HepG2 (cell line): ENCODE data around the gene MBD3L2B. TPM values are rescaled to one million over a fixed set of nuclear protein-coding genes. Genes with fewer than 3 reads are reported as not detected.

Experiments used
- ASH2L ChIP-seq: fragments of 300-600, 200-600 bp; sonication (generic); IDR thresholded peaks from 2 replicates; pipeline ENCODE4 v1.7.0; 2017; ENCODE audit warnings: low read depth, mild to moderate bottlenecking, moderate library complexity, mixed read lengths, low read length; ENCODE audit not compliant: insufficient read length
- CBX2 ChIP-seq, 2 experiments: fragments of 200-600 bp in 1 of 2; sonication (generic); formaldehyde crosslinking in 1 of 2; IDR thresholded peaks; 2 replicates each; pipeline versions ENCODE4 v1.7.0 to v1.8.1; 2018 to 2022; ENCODE audit warnings: low read depth in 2 of 2, low read length in 1 of 2, mild to moderate bottlenecking in 1 of 2, missing genetic modification reagents in 1 of 2
- GATA4 ChIP-seq: sonication (generic); IDR thresholded peaks from 2 replicates; pipeline ENCODE4 v1.6.1; 2016; ENCODE audit warnings: antibody characterized with exemption, low read depth, borderline replicate concordance
- HMG20A ChIP-seq: IDR thresholded peaks from 2 replicates; pipeline ENCODE4 v1.6.1; 2016; ENCODE audit warnings: borderline replicate concordance
- KDM4B ChIP-seq: sonication (generic); formaldehyde crosslinking; IDR thresholded peaks from 2 replicates; pipeline ENCODE4 v1.4.0; 2020; ENCODE audit warnings: missing genetic modification reagents
- MED8 ChIP-seq: sonication (generic); formaldehyde crosslinking; IDR thresholded peaks from 2 replicates; pipeline ENCODE4 v1.8.1; 2023; ENCODE audit warnings: mild to moderate bottlenecking, missing genetic modification reagents; ENCODE audit not compliant: insufficient replicate concordance
- MTF2 ChIP-seq: sonication (generic); formaldehyde crosslinking; IDR thresholded peaks from 2 replicates; pipeline ENCODE4 v1.5.0; 2020; ENCODE audit warnings: missing genetic modification reagents, borderline replicate concordance
- NR2C2 ChIP-seq: sonication (generic); formaldehyde crosslinking; IDR thresholded peaks from 2 replicates; pipeline ENCODE4 v1.4.0; 2020; ENCODE audit warnings: missing genetic modification reagents, mild to moderate bottlenecking, moderate library complexity, borderline replicate concordance
- SMAD1 ChIP-seq: sonication (generic); formaldehyde crosslinking; IDR thresholded peaks from 2 replicates; pipeline ENCODE4 v1.4.0; 2020; ENCODE audit warnings: missing genetic modification reagents, low read depth, mild to moderate bottlenecking, borderline replicate concordance
- SP4 ChIP-seq: sonication (generic); formaldehyde crosslinking; IDR thresholded peaks from 2 replicates; pipeline ENCODE4 v1.8.1; 2023; ENCODE audit warnings: mild to moderate bottlenecking, missing genetic modification reagents
- TP53 ChIP-seq: sonication (generic); formaldehyde crosslinking; conservative IDR thresholded peaks from 2 replicates; pipeline ENCODE4 v1.4.0; 2020; ENCODE audit warnings: missing genetic modification reagents
- ZFP37 ChIP-seq: sonication (generic); formaldehyde crosslinking; IDR thresholded peaks from 2 replicates; pipeline ENCODE4 v1.4.0; 2020; ENCODE audit warnings: missing genetic modification reagents, borderline replicate concordance
- ZFP82 ChIP-seq: sonication (generic); formaldehyde crosslinking; IDR thresholded peaks from 2 replicates; pipeline ENCODE4 v1.5.1; 2020; ENCODE audit warnings: mild to moderate bottlenecking, missing genetic modification reagents, borderline replicate concordance
- ZFY ChIP-seq: sonication (generic); formaldehyde crosslinking; IDR thresholded peaks from 2 replicates; pipeline ENCODE4 v1.4.0; 2020; ENCODE audit warnings: missing genetic modification reagents
- ZIK1 ChIP-seq: sonication (generic); formaldehyde crosslinking; IDR thresholded peaks from 2 replicates; pipeline ENCODE4 v1.5.0; 2020; ENCODE audit warnings: mild to moderate bottlenecking, low read depth, missing genetic modification reagents, borderline replicate concordance
- ZNF101 ChIP-seq: sonication (generic); formaldehyde crosslinking; IDR thresholded peaks from 2 replicates; pipeline ENCODE4 v1.4.0; 2020; ENCODE audit warnings: mild to moderate bottlenecking, low read depth, missing genetic modification reagents, borderline replicate concordance
- ZNF205 ChIP-seq: IDR thresholded peaks from 2 replicates; pipeline ENCODE4 v1.6.1; 2018; ENCODE audit warnings: missing biosample characterization, missing genetic modification reagents
- ZNF441 ChIP-seq: sonication (generic); formaldehyde crosslinking; IDR thresholded peaks from 2 replicates; pipeline ENCODE4 v1.7.0; 2021; ENCODE audit warnings: missing genetic modification reagents, borderline replicate concordance
- ZNF547 ChIP-seq: sonication (generic); formaldehyde crosslinking; IDR thresholded peaks from 2 replicates; pipeline ENCODE4 v1.5.1; 2020; ENCODE audit warnings: mild to moderate bottlenecking, missing genetic modification reagents
- ZNF562 ChIP-seq: sonication (generic); formaldehyde crosslinking; IDR thresholded peaks from 2 replicates; pipeline ENCODE4 v1.8.0; 2022; ENCODE audit warnings: missing genetic modification reagents, borderline replicate concordance
- ZNF605 ChIP-seq: sonication (generic); formaldehyde crosslinking; IDR thresholded peaks from 2 replicates; pipeline ENCODE4 v1.8.0; 2022; ENCODE audit warnings: mild to moderate bottlenecking, missing genetic modification reagents
- ZNF615 ChIP-seq: sonication (generic); formaldehyde crosslinking; IDR thresholded peaks from 2 replicates; pipeline ENCODE4 v1.5.0; 2020; ENCODE audit warnings: mild to moderate bottlenecking, missing genetic modification reagents, borderline replicate concordance
- ZNF644 ChIP-seq: IDR thresholded peaks from 2 replicates; pipeline ENCODE4 v1.6.1; 2016; ENCODE audit warnings: low read depth
- ZNF761 ChIP-seq: sonication (generic); formaldehyde crosslinking; conservative IDR thresholded peaks from 2 replicates; pipeline ENCODE4 v1.4.0; 2020; ENCODE audit warnings: mild to moderate bottlenecking, missing genetic modification reagents
- ZNF841 ChIP-seq: sonication (generic); formaldehyde crosslinking; IDR thresholded peaks from 2 replicates; pipeline ENCODE4 v1.8.1; 2023; ENCODE audit warnings: missing genetic modification reagents, borderline replicate concordance
- ZSCAN22 ChIP-seq: sonication (generic); formaldehyde crosslinking; IDR thresholded peaks from 2 replicates; pipeline ENCODE4 v1.4.0; 2020; ENCODE audit warnings: mild to moderate bottlenecking, missing genetic modification reagents
- ZSCAN31 ChIP-seq: sonication (generic); formaldehyde crosslinking; IDR thresholded peaks from 2 replicates; pipeline ENCODE4 v1.5.0; 2020; ENCODE audit warnings: low read depth, mild to moderate bottlenecking, missing genetic modification reagents
- polyA plus RNA-seq, 8 experiments: library from polyadenylated mRNA; depleted of rRNA in 3 of 8; stranded (reverse) in 7 of 8; unstranded in 1 of 8; fragments of >200 nt; fragmentation: Illumina TruSeq in 4 of 8; extraction: Trizol in 4 of 8; gene quantifications; 2 replicates each; pipeline versions ENCODE4 v1.2.1 to v1.2.3, GENCODE V29; 2011 to 2016; ENCODE audit warnings: low read depth in 4 of 8, missing spikeins in 1 of 8, mixed read lengths in 1 of 8; ENCODE audit not compliant: insufficient read depth in 1 of 8
- total RNA-seq, 5 experiments: library from RNA; depleted of rRNA; stranded (reverse); fragments of >200 nt; fragmentation: Illumina TruSeq; extraction: Trizol; gene quantifications; 2 replicates each; pipeline ENCODE4 v1.2.3, GENCODE V29; 2016; ENCODE audit warnings: low read depth in 1 of 5
- TF ChIP-seq, protein P1 (sequence below): sonication (generic); formaldehyde crosslinking; IDR thresholded peaks from 2 replicates; pipeline ENCODE4 v1.8.1; 2023; ENCODE audit warnings: mild to moderate bottlenecking, missing genetic modification reagents, borderline replicate concordance
- TF ChIP-seq, protein P2 (sequence below): IDR thresholded peaks from 2 replicates; pipeline ENCODE4 v1.6.1; 2016

Gene MBD3L2B
- total and polyA plus RNA-seq, 2 of the 13 experiments (the other 11 are each of a cell fraction or from before 2014, with no cell fraction given): not detected

DNA sequence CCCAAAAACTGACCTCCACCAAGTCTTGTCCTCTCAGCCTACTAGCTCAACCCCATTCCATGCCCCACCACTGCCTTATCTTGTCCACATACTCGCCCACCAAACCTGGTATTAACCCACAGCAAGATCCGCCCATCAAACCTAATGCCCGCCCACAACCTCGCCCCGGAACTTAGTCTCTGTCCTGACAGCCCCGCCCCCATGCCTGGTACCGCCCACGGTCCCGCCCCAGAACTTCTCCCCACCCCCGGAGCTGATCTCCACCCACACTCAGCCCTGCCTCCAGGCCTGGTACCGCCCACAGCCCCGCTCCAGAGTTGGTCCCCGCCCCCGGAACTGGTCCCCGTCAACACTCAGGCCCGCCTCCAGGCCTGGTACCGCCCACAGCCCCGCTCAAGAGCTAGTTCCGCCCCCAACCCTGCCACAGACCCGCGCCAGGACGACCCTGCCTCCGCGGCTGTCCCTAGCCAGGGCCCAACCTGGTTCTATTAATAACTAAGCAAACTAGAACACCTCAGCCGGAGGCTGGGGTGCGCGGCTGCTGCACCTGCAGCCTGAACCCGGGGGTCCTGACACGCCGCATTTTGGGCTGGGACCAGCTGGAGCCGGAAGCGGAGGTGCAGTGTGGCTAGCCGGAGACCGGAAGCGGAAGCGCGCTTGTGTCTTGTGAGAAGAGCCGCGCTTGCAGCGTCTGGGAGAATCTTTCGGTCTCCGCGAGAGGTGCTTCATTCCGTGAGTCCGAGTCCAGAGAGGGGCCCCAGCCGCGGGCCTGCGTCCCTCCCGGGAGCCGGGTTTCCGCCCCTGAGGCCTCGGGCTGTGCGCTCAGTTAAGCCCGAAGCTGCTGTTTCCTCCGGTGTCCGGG, 48.0 kb upstream of the MBD3L2B start, which contains the start of gene ZNF557 (continued):
- TF ChIP-seq SMAD1 (CRISPR knock-in tag) (peak; percentile 66; the same call in 1 of the 2 replicates), ZIK1 (CRISPR knock-in tag) (no peak), HMG20A (no peak), ZNF101 (CRISPR knock-in tag) (no peak), ZNF605 (CRISPR knock-in tag) (peak; percentile 34; the same call in 1 of the 2 replicates), ZFY (CRISPR knock-in tag) (peak; percentile 81), ZFP37 (CRISPR knock-in tag) (0 out of 2 replicates have a peak, but pooled peaks have one; percentile 57), GATA4 (peak; percentile 15; the same call in 1 of the 2 replicates), ASH2L (peak; percentile 89), KDM4B (CRISPR knock-in tag) (no peak), ZNF441 (CRISPR knock-in tag) (peak; percentile 47; the same call in 1 of the 2 replicates), CBX2 (IDR thresholded peaks at IDR 0.05; ENCODE audit: low read depth, low read length) (no peak), CBX2 (CRISPR knock-in tag; IDR thresholded peaks at IDR 0.05; ENCODE audit: low read depth) (no peak), ZNF547 (0 out of 2 replicates have a peak, but pooled peaks have one; percentile 57), ZSCAN22 (CRISPR knock-in tag) (no peak), MTF2 (CRISPR knock-in tag) (peak; percentile 48; the same call in 1 of the 2 replicates), ZNF841 (CRISPR knock-in tag) (no peak), ZNF562 (CRISPR knock-in tag) (no peak), SP4 (peak; percentile 88), ZNF644 (no peak), NR2C2 (CRISPR knock-in tag) (peak; percentile 91), ZNF205 (no peak), ZNF615 (no peak), TP53 (CRISPR knock-in tag) (no peak), ZFP82 (no peak), ZSCAN31 (CRISPR knock-in tag) (no peak), ZNF761 (CRISPR knock-in tag) (no peak), MED8 (CRISPR knock-in tag) (peak; percentile 24)
- TF ChIP-seq, protein P1, sequence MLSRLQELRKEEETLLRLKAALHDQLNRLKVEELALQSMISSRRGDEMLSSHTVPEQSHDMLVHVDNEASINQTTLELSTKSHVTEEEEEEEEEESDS (CRISPR knock-in tag): peak; percentile 70; the same call in 1 of the 2 replicates
- TF ChIP-seq, protein P2, sequence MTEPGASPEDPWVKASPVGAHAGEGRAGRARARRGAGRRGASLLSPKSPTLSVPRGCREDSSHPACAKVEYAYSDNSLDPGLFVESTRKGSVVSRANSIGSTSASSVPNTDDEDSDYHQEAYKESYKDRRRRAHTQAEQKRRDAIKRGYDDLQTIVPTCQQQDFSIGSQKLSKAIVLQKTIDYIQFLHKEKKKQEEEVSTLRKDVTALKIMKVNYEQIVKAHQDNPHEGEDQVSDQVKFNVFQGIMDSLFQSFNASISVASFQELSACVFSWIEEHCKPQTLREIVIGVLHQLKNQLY (CRISPR knock-in tag): no peak
